Measurements from ENCODE around the gene CFAP74.

Gene CFAP74

DNA sequence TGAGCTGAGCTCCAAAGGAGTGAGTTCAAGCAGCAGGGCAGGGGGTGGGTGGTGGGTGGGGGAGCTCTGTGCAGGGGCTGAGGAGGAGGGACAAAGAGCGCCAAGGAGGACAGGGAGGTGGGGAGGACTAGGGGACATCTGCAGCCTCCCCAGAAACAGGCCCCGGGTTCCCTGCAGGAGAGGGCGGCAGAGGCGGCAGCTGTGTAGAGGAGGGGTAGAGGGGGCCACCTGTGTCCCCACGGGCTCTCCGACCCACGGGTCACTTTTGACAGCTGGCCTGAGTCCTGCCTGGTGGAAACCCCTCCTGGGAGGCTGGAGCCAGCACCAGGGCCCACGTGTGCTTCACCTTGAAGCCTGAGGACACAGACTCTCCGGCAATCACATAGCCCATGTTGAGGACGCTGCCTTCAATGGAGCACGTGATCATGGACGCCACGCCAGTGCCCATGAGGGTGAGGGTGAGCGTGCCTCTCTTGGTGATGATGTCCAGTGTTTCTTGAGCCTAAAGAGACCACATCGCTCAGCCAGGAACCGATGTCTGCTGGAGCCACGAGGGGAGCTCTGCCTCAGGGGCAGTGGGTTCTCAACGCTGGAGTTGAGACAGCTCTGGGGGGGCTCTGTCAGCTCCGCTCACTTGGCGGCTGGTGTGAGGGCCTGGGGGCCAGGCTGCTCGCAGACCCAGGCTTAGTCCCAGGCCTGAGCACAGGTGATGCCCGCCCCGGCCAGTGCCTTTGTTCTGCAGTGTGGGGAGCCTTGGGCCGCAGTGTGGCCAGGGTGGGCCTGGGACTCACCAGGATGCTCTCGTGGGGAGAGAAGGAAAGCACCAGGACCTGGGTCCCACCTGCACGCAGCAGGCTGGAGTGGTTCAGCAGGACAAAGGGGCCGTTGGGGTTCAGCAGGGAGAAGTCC lies 77.9 kb downstream of the CFAP74 start:
- no peak for DNase-seq

DNA sequence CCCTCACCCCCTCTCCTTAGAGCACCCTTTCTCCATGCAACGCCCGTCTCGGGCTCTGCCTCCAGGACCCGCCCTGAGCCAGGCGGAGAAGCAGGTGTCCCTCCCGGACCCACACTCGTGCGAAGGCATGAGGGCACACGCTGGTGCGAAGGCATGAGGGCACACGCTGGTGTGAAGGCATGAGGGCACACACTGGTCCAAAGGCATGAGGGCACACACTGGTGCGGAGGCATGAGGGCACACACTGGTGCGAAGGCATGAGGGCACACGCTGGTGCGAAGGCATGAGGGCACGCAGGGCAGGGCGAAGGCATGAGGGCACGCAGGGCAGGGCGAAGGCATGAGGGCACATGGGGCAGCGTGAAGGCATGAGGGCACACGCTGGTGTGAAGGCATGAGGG lies 78.7 kb downstream of the CFAP74 start:
- DNase-seq = no peak

DNA sequence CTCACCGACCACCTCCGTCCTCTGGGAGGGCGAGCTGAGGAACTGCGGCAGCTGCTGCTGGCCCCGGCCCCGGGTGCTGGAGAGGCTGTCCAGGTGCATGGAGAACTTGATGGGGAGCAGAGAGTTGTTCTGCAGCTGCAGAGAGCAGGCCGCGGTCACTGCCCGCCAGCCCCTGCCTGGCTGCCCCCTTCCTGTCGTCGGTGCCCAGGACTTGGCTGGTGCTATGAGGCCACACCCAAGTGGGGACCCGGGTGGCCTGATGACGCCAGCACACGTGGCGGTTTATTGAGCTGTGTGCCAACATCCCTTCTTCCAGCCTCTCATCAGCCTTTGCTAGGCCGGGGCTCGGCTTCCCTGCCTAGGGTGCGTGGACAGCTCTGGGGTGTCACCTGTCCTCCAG lies 79.2 kb downstream of the CFAP74 start:
- DNase-seq = no peak

DNA sequence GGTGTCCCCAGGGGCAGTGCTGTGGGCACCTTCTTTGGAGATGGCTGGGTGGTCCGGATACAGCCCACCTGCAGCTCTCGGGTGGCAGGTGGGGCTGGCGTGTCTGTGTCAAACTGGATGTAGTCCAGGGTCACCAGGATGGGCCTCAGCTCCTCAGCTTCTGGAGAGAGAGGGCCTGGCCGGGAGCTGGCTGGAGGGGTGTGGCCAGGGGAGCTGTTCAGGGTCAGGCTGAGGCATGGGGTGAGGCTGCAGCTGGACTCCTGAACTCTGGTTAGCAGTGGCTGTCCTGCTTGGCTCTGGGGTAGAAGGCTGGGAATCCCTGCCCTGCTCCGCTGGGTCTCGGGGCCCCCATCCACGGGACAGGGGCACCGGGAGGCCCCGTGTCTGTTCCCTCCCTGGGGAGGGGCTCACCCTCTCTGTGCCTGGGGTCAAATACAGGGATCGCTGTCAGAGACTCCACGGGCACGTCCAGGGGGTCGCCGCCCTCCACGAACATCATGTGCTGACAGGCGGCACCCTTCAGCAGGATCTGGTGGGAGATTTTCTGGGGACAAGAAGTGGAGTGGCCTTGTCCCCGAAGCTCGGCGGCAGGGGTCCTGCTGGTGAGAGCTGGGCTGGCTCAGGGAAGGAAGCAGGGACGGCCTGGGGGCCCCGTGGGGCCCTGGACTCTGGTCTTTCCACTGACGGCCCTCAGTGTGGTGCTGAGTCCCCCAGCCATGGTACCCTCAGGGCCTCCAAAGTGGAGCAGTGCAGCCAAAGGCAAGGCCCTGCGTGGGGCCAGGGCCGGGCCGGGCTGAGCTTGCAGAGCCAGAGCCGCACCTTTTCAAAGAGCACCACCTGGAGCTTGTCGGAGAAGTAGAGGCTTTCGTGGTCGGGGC lies 80.4 kb downstream of the CFAP74 start:
- no peak for DNase-seq

DNA sequence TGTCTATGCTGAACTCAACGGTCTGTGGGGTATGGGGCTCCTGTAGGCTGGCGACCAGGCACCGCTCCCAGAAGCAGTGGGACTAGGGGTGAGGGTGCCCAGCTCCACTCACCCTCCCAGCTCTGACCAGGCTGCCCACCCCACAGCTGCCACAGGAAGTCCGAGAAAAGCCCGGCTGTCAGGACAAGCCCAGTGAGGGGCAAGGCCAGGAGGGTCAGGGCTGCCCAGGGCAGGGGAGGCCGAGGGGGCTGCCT lies 81.0 kb downstream of the CFAP74 start:
- DNase-seq = no peak

DNA sequence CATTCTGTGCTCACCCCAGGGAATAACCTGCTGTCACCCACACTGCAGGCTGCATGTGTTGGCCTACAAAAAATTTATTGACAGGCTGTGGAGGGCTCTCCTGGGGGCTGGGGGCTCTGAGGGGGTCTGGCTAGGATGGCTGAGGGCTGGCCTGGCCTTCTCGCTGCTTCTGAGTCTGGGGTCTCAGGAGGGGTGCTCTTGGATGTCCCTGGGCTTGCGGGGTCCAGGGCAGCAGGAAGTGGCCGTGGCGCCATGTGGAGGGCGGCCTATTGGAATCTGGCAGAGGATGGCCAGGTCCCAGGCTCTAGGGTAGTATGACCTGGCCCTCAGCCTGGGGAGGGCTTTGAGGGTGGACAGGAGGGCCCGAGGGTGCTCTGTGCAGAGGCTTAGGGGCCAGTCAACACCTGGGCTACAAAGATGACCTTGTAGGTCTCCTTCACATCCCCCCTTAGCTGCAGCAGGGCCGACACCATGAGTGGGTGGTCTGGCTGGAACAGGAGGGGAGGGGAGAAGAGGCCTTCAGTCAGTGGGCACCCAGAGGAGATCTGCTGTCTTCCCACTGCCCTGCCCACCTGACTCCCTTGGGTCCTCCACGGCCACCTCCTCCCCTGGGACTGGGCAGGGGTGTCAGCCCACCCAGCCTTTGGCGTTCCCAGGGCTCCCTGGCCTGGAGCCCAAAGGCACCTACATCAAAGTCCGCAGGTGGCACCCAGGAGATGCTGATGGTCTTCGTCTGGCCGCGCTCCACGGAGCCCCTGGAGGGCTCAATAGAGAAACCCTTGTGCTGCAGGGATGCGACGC lies 81.5 kb downstream of the CFAP74 start:
- no peak for DNase-seq

DNA sequence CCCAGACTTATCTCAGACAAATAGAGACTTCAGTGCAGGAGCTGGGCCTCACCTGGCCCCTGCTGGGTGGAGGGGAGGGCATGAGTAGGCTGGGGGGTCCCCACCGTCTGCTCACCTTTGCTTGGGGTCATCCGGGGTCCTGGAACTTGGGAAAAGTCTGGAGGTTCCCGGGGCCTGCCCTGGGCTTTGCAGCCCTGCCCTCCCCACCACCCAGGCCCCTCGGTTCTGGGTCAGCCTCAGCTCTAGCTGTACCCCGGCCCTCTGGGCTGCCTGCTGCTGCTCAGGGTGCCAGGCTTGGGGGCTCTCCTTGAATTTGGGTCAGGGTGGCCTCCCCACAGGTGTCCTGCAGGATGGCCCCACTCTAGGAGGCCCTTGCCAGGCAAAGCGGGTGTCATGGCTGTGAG lies 82.1 kb downstream of the CFAP74 start:
- DNase-seq = no peak

DNA sequence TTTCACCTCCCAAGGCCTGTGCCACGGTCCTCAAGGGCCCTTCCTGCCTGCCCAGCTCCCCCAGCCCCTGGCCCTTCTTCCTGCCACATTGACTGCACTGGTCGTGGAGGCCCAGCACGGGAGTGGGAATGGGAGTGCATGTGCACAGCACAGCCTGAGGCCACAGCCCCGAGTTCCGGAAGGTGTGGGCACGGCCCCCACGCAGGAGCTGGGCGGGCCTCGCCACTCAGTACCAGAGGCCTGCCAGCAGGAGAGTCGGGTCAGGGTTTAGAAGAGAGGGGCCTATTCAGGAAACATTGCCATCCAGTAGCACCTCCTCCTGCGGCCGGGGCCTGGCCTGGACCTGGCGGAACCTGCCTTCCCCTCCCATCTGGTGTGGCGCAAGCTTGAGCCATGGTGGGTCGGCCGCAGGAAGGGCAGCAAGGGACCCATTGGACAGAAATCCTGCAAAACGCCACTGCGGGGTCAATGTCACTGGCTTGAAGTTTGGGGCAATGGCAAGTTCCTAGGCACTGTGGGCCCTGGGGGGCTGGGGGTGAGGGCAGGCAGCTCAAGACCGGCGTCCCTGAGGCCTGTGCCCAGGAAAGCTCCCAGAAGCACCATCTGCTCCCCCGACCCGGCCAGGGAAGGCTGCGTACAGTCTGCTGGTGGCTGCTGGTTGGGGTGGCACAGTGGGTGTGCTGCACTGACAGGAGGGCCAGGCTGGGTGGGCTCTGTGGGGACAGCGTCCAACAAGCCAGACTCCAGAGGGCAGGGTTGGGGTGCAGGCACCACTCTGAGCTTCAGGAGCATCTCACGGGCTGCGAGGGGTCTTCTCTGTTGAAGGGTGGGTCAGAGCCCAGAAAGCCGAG lies 82.8 kb downstream of the CFAP74 start:
- no peak for DNase-seq

DNA sequence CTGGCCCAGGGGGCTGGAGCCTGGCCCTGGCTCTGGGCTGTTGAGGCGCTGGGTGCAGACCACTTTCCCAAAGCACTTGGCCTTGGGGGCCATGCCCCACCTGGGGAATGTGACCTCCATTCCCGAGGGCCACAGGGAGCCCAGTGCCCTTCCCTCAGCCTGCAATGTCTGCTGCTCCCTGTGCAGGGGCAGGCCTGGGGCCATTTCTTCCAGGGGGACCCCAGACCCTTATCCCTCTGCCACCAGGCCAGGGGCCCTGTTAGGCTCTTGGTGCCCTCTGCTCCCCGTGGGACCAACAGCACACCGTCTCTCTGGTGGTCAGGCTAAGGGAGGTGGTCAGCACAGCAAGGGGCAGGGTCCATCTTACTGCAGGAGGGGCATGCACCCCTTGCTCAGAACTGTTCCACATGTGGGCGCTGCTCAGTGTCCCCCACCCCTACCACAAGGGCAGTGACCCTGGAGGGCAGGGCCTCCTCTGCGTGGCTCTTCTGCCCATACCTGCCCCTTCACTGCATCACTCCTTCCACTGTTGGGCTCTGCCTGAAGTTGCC lies 83.5 kb downstream of the CFAP74 start:
- no peak for DNase-seq

DNA sequence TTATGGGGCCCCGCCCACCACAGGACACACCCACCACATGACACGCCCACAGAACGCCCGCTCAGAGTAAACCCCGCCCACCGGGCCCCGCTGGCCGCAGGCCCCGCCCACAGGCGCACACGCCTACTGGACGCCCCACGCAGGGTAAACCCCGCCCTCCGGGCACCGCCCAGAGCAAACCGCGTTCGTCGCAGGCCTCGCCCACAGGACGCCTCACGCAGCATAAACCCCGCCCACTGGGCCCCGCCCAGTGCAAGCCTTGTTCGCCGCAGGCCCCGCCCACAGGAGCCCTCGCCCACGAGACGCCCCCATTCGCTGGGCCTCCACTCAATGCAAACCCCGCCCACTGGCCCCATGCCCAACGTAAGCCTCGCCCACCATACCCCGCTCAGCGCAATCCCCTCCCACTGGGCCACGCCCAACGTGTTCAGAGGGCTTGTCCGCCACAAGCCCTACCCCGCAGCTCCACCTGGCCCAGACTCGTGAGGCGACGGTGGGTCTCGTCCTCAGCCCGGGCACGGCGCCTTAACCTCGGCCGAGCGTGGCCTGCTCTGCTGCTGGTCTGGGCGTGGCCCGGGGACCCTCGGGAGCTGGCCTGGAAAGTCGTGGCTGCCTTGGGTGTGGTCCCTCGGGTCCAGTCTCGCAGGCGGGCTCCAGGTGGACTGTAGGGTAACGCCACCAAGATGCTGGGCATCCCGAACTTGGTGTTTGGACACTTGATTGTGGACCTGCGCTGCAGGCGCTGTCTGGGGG lies 84.1 kb downstream of the CFAP74 start:
- peak; percentile 98 for DNase-seq

DNA sequence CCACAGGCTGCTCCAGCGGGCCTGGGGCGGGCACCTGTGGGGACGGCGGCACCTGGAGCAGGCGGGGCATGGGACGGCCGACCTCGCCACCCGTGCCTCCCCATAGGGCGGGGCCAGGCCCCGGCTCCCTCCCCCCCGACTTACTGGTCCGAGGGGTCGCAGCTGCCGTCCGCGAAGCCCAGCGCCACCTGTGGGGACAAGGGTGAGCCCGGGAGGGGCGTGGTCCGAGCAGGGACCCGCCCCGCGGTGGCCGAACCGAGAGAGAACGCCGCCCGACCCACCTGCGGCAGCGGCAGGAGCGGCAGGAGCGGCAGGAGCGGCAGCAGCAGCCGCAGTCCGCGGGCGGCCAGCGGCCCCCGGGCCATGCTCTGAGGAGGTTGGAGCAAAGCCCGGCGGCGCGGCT lies 84.7 kb downstream of the CFAP74 start, which contains the start of gene TMEM52:
TMEM52 (minus strand) TSS at position 379 of the 403 bp plus-strand sequence; CDS start at position 365, 14 bp downstream.
- no peak for DNase-seq

DNA sequence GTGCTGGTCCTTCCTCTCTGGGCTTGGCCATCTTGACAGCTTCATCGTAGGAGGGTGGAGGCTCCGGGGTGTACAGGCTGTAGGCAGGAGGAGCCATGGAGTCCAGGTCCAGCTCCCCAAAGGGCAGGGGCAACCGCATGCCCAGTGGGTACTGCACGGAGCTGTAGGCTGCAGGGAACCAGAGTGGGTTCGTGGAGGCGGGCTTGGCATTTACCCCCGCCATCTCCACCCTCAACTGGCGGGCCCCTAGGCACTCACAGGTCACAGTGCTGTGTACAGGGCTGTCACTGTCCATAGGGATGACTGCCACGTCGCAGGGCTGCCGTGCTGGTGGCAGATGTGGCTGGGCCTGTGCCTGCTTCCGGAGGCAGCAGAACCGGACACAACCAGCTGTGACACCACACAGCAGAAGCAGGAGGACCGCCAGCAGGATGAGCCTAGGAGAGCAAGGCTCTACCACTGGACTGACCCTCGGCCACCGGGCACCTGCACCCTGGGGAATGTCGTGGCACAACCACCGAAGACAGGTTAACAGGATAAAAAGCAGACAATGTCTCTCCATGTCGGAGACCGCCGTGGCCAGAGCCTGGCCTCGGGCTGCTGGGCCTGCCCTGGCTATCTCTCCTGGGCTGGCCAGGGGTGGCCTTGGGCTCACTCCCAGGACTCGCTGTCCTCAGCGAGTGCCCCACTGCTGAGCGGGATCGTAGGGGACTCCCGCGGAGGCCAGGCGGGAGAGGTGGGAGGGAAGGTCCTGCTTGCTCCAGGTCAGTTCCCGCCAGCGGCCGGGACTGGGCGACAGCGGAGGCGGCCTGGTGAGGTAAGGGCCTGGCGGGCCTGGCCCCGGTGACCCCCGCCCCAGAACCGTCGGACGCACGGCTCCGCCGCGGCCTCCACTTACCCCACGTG lies 85.3 kb downstream of the CFAP74 start:
- no peak for DNase-seq

DNA sequence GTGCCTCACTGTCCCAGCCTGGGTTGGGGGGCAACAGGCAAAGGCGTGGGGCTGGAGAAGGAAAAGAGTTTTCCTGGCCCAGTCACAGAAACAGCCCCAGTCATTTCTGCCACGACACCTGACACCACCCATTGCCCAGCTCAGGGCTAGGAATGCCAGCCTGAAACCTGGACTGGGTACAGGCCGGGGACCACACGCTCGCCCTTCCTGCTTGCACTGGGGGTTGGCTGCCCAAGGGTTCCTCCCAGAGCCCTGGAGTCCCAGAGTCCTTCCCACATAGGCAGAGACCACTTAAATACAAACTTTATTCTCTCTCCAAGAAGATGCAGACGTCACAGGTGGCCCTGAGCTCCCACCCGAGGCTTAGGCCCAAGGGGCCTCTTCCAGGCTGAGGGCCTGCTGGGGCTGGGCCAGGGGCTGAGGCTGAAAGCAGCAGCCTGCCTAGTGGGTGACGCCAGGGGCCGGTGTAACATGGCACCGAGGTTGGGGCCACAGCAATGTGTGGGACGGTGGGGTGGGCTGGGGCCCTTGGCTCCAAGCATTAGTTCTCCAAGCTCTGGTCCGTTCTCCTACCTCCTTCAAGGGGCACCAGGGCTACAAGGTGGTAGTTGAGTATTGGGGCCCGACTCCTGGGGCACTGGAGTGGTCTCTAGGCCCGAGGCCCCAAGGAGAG lies 86.1 kb downstream of the CFAP74 start:
- DNase-seq = no peak

DNA sequence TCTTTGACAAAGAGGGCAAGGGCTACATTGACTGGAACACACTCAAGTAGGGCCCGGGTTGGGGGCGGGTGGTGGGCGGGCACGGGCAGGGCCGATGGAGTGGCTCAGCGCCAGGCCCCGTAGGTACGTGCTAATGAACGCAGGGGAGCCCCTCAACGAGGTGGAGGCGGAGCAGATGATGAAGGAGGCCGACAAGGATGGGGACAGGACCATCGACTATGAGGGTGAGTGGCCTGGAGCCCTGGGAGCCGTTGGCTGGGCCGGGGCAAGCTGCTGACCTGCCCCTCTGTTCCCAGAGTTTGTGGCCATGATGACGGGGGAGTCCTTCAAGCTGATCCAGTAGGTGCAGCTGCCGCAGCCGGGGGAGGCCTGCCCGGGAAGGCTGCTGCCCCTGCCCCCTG lies 86.7 kb downstream of the CFAP74 start:
- no peak for DNase-seq

DNA sequence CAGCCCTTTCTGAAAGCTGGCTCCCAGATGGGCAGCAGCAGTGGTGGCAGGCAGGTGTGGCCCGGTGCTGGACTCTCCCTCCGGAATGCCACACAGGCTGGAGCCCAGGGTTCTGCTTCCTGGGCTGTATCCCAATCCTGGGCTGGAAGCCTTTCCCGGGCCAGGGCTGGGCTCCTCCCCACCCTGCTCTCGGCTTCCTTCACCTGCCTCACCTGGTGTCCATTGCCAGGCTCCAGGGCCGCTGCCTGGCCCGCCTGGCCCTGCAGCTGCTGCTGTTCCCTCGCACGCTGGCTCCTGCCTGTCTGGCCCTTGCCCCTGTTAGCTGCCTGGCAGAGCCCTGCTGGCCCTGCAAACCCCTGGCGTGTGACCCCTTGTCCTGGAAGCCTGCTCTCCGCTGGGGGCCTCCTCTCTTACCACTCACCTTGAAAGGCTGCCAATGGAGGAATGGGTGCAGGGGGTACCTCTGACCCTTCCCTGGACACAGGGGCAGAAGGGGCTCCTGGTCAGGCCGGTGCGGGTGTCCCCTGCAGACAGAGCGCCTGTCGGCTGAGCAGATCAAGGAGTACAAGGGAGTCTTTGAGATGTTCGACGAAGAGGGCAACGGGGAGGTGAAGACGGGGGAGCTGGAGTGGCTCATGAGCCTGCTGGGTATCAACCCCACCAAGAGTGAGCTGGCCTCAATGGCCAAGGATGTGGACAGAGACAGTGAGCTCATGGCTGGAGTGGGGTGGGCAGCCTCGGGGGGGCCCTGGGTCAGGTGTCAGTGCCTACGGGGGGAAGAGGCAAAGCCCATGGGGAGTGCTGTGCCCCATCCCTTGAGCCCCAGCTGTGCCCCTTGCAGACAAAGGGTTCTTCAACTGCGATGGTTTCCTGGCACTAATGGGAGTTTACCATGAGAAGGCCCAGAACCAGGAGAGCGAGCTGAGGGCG lies 87.4 kb downstream of the CFAP74 start:
- DNase-seq = no peak

DNA sequence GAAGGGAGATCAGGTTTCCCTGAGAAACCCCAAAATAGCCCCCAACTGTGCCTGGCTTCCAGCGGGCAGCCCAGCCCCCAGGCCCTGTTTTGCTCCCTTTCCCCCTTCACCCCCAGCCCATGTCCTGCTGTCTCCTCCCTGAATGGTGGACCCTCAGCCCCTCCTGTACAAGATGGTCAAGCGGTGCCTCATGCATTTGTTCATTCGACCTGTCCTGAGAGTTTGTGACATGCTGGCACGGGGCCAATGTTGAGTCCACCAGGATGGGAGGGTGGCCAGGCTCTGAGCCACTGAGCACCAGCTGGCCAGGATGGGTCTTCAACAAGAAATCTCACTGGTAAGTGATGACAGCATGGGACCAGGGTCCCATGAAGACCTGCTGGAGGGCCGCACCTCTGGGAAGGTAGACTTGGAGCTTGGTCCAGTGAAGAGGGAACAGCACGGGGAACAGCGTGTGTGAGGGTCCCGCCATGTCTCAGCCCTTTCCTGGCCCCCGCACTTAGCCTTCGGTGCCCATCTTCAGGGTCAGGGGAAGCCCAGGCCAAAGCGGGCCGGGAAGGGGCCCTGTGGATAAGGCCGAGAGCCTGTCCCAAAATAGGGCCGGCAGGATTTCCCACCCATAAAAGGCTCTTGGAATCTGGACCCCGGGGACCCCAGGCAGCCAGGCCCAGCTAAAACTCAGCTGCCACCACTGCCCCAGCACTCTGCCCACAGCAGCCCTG lies 88.5 kb downstream of the CFAP74 start, which contains the start of gene CALML6:
CALML6 (plus strand) TSS at position 290 of the 722 bp plus-strand sequence; CDS start at position 311, 21 bp downstream.
- DNase-seq = no peak
